HEK293 (cell line): Measurements from ENCODE around the gene EPN1.

Experiments
- KLF1 ChIP-seq: fragments of 450-650 bp; formaldehyde crosslinking; IDR thresholded peaks from 2 replicates; pipeline ENCODE4 v1.5.1; 2016; ENCODE audit warnings: missing biosample characterization, missing genetic modification characterization
- KLF16 ChIP-seq: fragments of 450-650 bp; formaldehyde crosslinking; IDR thresholded peaks from 2 replicates; pipeline ENCODE4 v1.5.1; 2017; ENCODE audit warnings: missing biosample characterization, missing genetic modification characterization
- MZF1 ChIP-seq: fragments of 450-650 bp; formaldehyde crosslinking; IDR thresholded peaks from 2 replicates; pipeline ENCODE4 v1.5.1; 2017; ENCODE audit warnings: missing biosample characterization, missing genetic modification characterization, borderline replicate concordance
- SP2 ChIP-seq: fragments of 450-650 bp; formaldehyde crosslinking; IDR thresholded peaks from 2 replicates; pipeline ENCODE4 v1.5.1; 2016; ENCODE audit warnings: missing biosample characterization, missing genetic modification characterization
- ZNF16 ChIP-seq: fragments of 450-650 bp; formaldehyde crosslinking; IDR thresholded peaks from 2 replicates; pipeline ENCODE4 v1.5.1; 2016; ENCODE audit warnings: low read depth, missing biosample characterization, missing genetic modification characterization
- ZNF223 ChIP-seq: fragments of 450-650 bp; formaldehyde crosslinking; IDR thresholded peaks from 2 replicates; pipeline ENCODE4 v1.5.1; 2016; ENCODE audit warnings: missing biosample characterization, missing genetic modification characterization
- ZNF266 ChIP-seq: fragments of 450-650 bp; formaldehyde crosslinking; IDR thresholded peaks from 2 replicates; pipeline ENCODE4 v1.5.1; 2016; ENCODE audit warnings: missing biosample characterization, missing genetic modification characterization, low read depth
- TF ChIP-seq, protein P1 (sequence below): fragments of 450-650 bp; formaldehyde crosslinking; IDR thresholded peaks from 2 replicates; pipeline ENCODE4 v1.5.1; 2016; ENCODE audit warnings: missing biosample characterization, missing genetic modification characterization
- TF ChIP-seq, protein P2 (sequence below): fragments of 450-650 bp; formaldehyde crosslinking; IDR thresholded peaks from 2 replicates; pipeline ENCODE4 v1.5.1; 2016; ENCODE audit warnings: missing biosample characterization, missing genetic modification characterization

DNA sequence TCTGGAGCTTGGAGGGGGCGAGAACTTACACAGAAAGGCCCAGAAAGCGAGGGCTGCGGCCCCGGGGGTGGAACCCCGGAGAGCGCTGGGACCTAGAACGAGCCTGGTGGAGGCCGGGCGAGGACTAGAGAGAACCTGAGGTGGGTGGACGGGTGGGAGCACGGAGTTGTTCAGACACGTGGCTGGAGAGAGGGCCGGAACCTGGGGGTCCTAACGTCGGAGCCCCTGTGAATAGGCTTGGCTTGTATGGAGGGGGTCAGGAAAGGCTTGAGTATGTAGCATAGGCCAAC, 31.2 kb upstream of the EPN1 start:
- no peak for TF ChIP-seq MZF1
- no peak for TF ChIP-seq ZNF266 (tag by site-specific recombination)
- no peak for TF ChIP-seq KLF16
- TF ChIP-seq ZNF223 (tag by site-specific recombination) = no peak
- TF ChIP-seq, protein P1, sequence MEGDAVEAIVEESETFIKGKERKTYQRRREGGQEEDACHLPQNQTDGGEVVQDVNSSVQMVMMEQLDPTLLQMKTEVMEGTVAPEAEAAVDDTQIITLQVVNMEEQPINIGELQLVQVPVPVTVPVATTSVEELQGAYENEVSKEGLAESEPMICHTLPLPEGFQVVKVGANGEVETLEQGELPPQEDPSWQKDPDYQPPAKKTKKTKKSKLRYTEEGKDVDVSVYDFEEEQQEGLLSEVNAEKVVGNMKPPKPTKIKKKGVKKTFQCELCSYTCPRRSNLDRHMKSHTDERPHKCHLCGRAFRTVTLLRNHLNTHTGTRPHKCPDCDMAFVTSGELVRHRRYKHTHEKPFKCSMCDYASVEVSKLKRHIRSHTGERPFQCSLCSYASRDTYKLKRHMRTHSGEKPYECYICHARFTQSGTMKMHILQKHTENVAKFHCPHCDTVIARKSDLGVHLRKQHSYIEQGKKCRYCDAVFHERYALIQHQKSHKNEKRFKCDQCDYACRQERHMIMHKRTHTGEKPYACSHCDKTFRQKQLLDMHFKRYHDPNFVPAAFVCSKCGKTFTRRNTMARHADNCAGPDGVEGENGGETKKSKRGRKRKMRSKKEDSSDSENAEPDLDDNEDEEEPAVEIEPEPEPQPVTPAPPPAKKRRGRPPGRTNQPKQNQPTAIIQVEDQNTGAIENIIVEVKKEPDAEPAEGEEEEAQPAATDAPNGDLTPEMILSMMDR = no peak
- TF ChIP-seq, protein P2, sequence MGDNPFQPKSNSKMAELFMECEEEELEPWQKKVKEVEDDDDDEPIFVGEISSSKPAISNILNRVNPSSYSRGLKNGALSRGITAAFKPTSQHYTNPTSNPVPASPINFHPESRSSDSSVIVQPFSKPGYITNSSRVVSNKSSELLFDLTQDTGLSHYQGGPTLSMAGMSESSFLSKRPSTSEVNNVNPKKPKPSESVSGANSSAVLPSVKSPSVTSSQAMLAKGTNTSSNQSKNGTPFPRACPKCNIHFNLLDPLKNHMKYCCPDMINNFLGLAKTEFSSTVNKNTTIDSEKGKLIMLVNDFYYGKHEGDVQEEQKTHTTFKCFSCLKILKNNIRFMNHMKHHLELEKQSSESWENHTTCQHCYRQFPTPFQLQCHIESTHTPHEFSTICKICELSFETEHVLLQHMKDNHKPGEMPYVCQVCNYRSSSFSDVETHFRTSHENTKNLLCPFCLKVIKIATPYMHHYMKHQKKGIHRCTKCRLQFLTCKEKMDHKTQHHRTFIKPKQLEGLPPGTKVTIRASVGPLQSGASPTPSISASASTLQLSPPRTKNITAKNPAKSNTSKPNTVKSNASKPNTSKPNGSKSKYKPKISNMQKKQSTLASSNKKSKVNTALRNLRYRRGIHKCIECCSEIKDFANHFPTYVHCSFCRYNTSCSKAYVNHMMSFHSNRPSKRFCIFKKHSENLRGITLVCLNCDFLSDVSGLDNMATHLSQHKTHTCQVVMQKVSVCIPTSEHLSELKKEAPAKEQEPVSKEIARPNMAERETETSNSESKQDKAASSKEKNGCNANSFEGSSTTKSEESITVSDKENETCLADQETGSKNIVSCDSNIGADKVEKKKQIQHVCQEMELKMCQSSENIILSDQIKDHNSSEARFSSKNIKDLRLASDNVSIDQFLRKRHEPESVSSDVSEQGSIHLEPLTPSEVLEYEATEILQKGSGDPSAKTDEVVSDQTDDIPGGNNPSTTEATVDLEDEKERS = no peak
- TF ChIP-seq KLF1 (tag by site-specific recombination) = no peak
- TF ChIP-seq SP2 = no peak
- TF ChIP-seq ZNF16 (tag by site-specific recombination) = no peak
